ENCODE data around the gene KCNJ18.
"Not testable (repeated sequence)": the region's sequence is repeated elsewhere in the genome, so short reads cannot be mapped to it uniquely, and the experiment has no call there.

Gene KCNJ18

GRCh38 chr17:21705021-21705601, 12.8 kb downstream of the KCNJ18 start:
- no peak for DNase-seq

- DNase-seq, result not testable (repeated sequence)
These were observed 13.4 kb downstream of the KCNJ18 start for GRCh38 chr17:21705746-21706145.

GRCh38 chr17:21706546-21706945, 14.2 kb downstream of the KCNJ18 start:
- DNase-seq, result not testable (repeated sequence)

- not testable (repeated sequence) for DNase-seq
These were observed 14.8 kb downstream of the KCNJ18 start for GRCh38 chr17:21707131-21707530.

GRCh38 chr17:21707711-21708611, 15.6 kb downstream of the KCNJ18 start:
- DNase-seq, result not testable (repeated sequence)

- not testable (repeated sequence) for DNase-seq
These were observed 16.6 kb downstream of the KCNJ18 start for GRCh38 chr17:21708612-21709535.

- DNase-seq, result not testable (repeated sequence)
These were observed 17.7 kb downstream of the KCNJ18 start for GRCh38 chr17:21709994-21710393.

GRCh38 chr17:21710486-21710885, 18.2 kb downstream of the KCNJ18 start:
- not testable (repeated sequence) for DNase-seq

GRCh38 chr17:21711182-21711581, 18.9 kb downstream of the KCNJ18 start:
- DNase-seq, result no peak

- DNase-seq, result not testable (repeated sequence)
These were observed 20.7 kb downstream of the KCNJ18 start for GRCh38 chr17:21713020-21713419.

GRCh38 chr17:21713631-21714030, 21.3 kb downstream of the KCNJ18 start:
- DNase-seq, result not testable (repeated sequence)

- not testable (repeated sequence) for DNase-seq
These were observed 22.4 kb downstream of the KCNJ18 start for GRCh38 chr17:21714676-21715075.

- DNase-seq, result not testable (repeated sequence)
These were observed 23.6 kb downstream of the KCNJ18 start for GRCh38 chr17:21715877-21716276.

GRCh38 chr17:21718971-21719370, 26.6 kb downstream of the KCNJ18 start:
- not testable (repeated sequence) for DNase-seq

GRCh38 chr17:21719511-21720226, 27.3 kb downstream of the KCNJ18 start:
- DNase-seq, result not testable (repeated sequence)

- DNase-seq, result not testable (repeated sequence)
These were observed 28.2 kb downstream of the KCNJ18 start for GRCh38 chr17:21720566-21720965.

GRCh38 chr17:21722268-21722667, 29.9 kb downstream of the KCNJ18 start:
- DNase-seq, result not testable (repeated sequence)

- DNase-seq, result not testable (repeated sequence)
These were observed 32.1 kb downstream of the KCNJ18 start for GRCh38 chr17:21724216-21725006.

- DNase-seq, result not testable (repeated sequence)
These were observed 38.8 kb downstream of the KCNJ18 start for GRCh38 chr17:21731076-21731475.

GRCh38 chr17:21733931-21734330, 41.6 kb downstream of the KCNJ18 start:
- not testable (repeated sequence) for DNase-seq

- DNase-seq, result not testable (repeated sequence)
These were observed 43.5 kb downstream of the KCNJ18 start for GRCh38 chr17:21735814-21736213.
